Hepatic stellate cell (primary cell): ENCODE measurements around the gene FMNL2.

ENCODE experiments used
- DNase-seq: peaks from one replicate; pipeline ENCODE4 v3.0.0; 2011; ENCODE audit warnings: low spot score

Gene FMNL2

GRCh38 chr2:152618193-152618564 is 283.2 kb downstream of the FMNL2 start:
- no peak for DNase-seq

- no peak for DNase-seq
Observed at GRCh38 chr2:152620208-152620607, 285.2 kb downstream of the FMNL2 start.

- no peak for DNase-seq
Observed at GRCh38 chr2:152620985-152621384, 286.0 kb downstream of the FMNL2 start.

- no peak for DNase-seq
Observed at GRCh38 chr2:152622219-152622618, 287.2 kb downstream of the FMNL2 start.

GRCh38 chr2:152623076-152623740 is 288.2 kb downstream of the FMNL2 start:
- DNase-seq, result no peak

GRCh38 chr2:152623775-152624174 is 288.8 kb downstream of the FMNL2 start:
- no peak for DNase-seq

GRCh38 chr2:152624805-152625204 is 289.8 kb downstream of the FMNL2 start:
- DNase-seq, result no peak

- DNase-seq, result no peak
Observed at GRCh38 chr2:152626911-152627339, 292.0 kb downstream of the FMNL2 start.

GRCh38 chr2:152627351-152627957 is 292.5 kb downstream of the FMNL2 start:
- peak; percentile 36 for DNase-seq

GRCh38 chr2:152629202-152629601 is 294.2 kb downstream of the FMNL2 start:
- DNase-seq, result no peak

- DNase-seq, result no peak
Observed at GRCh38 chr2:152630466-152630865, 295.5 kb downstream of the FMNL2 start.

- no peak for DNase-seq
Observed at GRCh38 chr2:152632736-152633135, 297.8 kb downstream of the FMNL2 start.

GRCh38 chr2:152635635-152636298 is 300.8 kb downstream of the FMNL2 start:
- DNase-seq, result peak; percentile 40

- DNase-seq, result no peak
Observed at GRCh38 chr2:152637251-152637650, 302.3 kb downstream of the FMNL2 start.

GRCh38 chr2:152638056-152638455 is 303.1 kb downstream of the FMNL2 start:
- no peak for DNase-seq

GRCh38 chr2:152638590-152638989 is 303.6 kb downstream of the FMNL2 start:
- no peak for DNase-seq

GRCh38 chr2:152644189-152644873 is 309.4 kb downstream of the FMNL2 start:
- no peak for DNase-seq

GRCh38 chr2:152646264-152646663 is 311.3 kb downstream of the FMNL2 start:
- no peak for DNase-seq

- DNase-seq, result peak; percentile 67
Observed at GRCh38 chr2:152646775-152647174, 311.8 kb downstream of the FMNL2 start.

GRCh38 chr2:152647552-152647951 is 312.6 kb downstream of the FMNL2 start:
- DNase-seq, result no peak

- DNase-seq, result no peak
Observed at GRCh38 chr2:152648336-152648735, 313.4 kb downstream of the FMNL2 start.

GRCh38 chr2:152649997-152650396 is 315.0 kb downstream of the FMNL2 start:
- no peak for DNase-seq
